ENCODE results near the gene SUSD3. TPM values are rescaled to one million over a fixed set of nuclear protein-coding genes. Genes with fewer than 3 reads are reported as not detected.
A peak's percentile ranks its signal among the peaks of the same experiment; 100 is the strongest.

Gene SUSD3
- total RNA-seq, 2 donors from 2014 or later = 7.0 to 21.4 TPM

- peaks cover 0 to 2% of the 10 kb centered on the region in 2 donors for H3K4me1 ChIP-seq (ENCODE audit: control insufficient read depth in 1 of 2, low read depth in 2 of 2)
- H3K27me3 ChIP-seq (replicated peaks; ENCODE audit: insufficient read depth) = no peaks in the 10 kb centered on the region
- H3K4me3 ChIP-seq = no peak overlapping the region
- DNase-seq (ENCODE audit: low spot score) (no peak), ATAC-seq (ENCODE audit: insufficient number of reproducible peaks, low FRiP score, low read depth) (no peak)
- TF ChIP-seq CTCF (IDR thresholded peaks at IDR 0.05) = no peak
- H3K27ac ChIP-seq = no peak overlapping the region
- no peaks in the 10 kb centered on the region for H3K36me3 ChIP-seq
- H3K9me3 ChIP-seq = peaks cover 7% of the 10 kb centered on the region
These were observed 31.0 kb downstream of the SUSD3 start for GRCh38 chr9:93089481-93089991.

GRCh38 chr9:93090091-93090655 lies 31.7 kb downstream of the SUSD3 start:
- TF ChIP-seq CTCF (IDR thresholded peaks at IDR 0.05) = no peak
- Histone ChIP-seq H3K4me3 (no peak overlapping the region), H3K27me3 (replicated peaks; ENCODE audit: insufficient read depth) (no peaks in the 10 kb centered on the region), H3K9me3 (peaks cover 7% of the 10 kb centered on the region), H3K27ac (no peak overlapping the region), H3K4me1 (ENCODE audit: control insufficient read depth in 1 of 2, low read depth in 2 of 2) (peaks cover 0 to 9% of the 10 kb centered on the region in 2 donors), H3K36me3 (no peaks in the 10 kb centered on the region)
- no peak for DNase-seq (ENCODE audit: low spot score)
- no peak for ATAC-seq (ENCODE audit: insufficient number of reproducible peaks, low FRiP score, low read depth)

- H3K27me3 ChIP-seq (replicated peaks; ENCODE audit: insufficient read depth) = no peaks in the 10 kb centered on the region
- no peak overlapping the region for H3K4me3 ChIP-seq
- no peaks in the 10 kb centered on the region for H3K36me3 ChIP-seq
- no peak for ATAC-seq (ENCODE audit: insufficient number of reproducible peaks, low FRiP score, low read depth)
- no peak for DNase-seq (ENCODE audit: low spot score)
- peaks cover 0 to 9% of the 10 kb centered on the region in 2 donors for H3K4me1 ChIP-seq (ENCODE audit: control insufficient read depth in 1 of 2, low read depth in 2 of 2)
- no peak for TF ChIP-seq CTCF (IDR thresholded peaks at IDR 0.05)
- H3K27ac ChIP-seq = no peak overlapping the region
- H3K9me3 ChIP-seq = peaks cover 7% of the 10 kb centered on the region
These were observed 32.6 kb downstream of the SUSD3 start for GRCh38 chr9:93091056-93091452.

- H3K4me1 ChIP-seq (ENCODE audit: control insufficient read depth in 1 of 2, low read depth in 2 of 2) = peaks cover 0 to 9% of the 10 kb centered on the region in 2 donors
- no peaks in the 10 kb centered on the region for H3K36me3 ChIP-seq
- ATAC-seq (ENCODE audit: insufficient number of reproducible peaks, low FRiP score, low read depth) = no peak
- H3K9me3 ChIP-seq = peaks cover 7% of the 10 kb centered on the region
- no peak overlapping the region for H3K27ac ChIP-seq
- H3K4me3 ChIP-seq = no peak overlapping the region
- no peaks in the 10 kb centered on the region for H3K27me3 ChIP-seq (replicated peaks; ENCODE audit: insufficient read depth)
- TF ChIP-seq CTCF (IDR thresholded peaks at IDR 0.05) = no peak
- no peak for DNase-seq (ENCODE audit: low spot score)
These were observed 33.1 kb downstream of the SUSD3 start for GRCh38 chr9:93091453-93092081.

GRCh38 chr9:93092251-93092991 lies 33.9 kb downstream of the SUSD3 start:
- Histone ChIP-seq H3K27me3 (replicated peaks; ENCODE audit: insufficient read depth) (no peaks in the 10 kb centered on the region), H3K27ac (peak overlapping the region in 1 of 2 donors; percentile 17), H3K36me3 (no peaks in the 10 kb centered on the region), H3K9me3 (peaks cover 7% of the 10 kb centered on the region), H3K4me3 (no peak overlapping the region), H3K4me1 (ENCODE audit: control insufficient read depth in 1 of 2, low read depth in 2 of 2) (peaks cover 3 to 15% of the 10 kb centered on the region in 2 donors)
- no peak for ATAC-seq (ENCODE audit: insufficient number of reproducible peaks, low FRiP score, low read depth)
- no peak for DNase-seq (ENCODE audit: low spot score)
- no peak for TF ChIP-seq CTCF (IDR thresholded peaks at IDR 0.05)
